HepG2 (cell line): ENCODE measurements around the gene PDP2. TPM values are rescaled to one million over a fixed set of nuclear protein-coding genes. Genes with fewer than 3 reads are reported as not detected.

ENCODE experiments used
- ARNT2 ChIP-seq: sonication (generic); formaldehyde crosslinking; IDR thresholded peaks from 2 replicates; pipeline ENCODE4 v1.8.0; 2022; ENCODE audit warnings: mild to moderate bottlenecking, low read depth, missing genetic modification reagents, moderate library complexity
- CTCF ChIP-seq: sonication (generic); formaldehyde crosslinking; IDR thresholded peaks from 2 replicates; pipeline ENCODE4 v1.5.0; 2020; ENCODE audit warnings: mild to moderate bottlenecking, missing genetic modification reagents, moderate library complexity
- KDM1A ChIP-seq: IDR thresholded peaks from 2 replicates; pipeline ENCODE4 v1.6.1; 2016; ENCODE audit warnings: missing compliant biosample characterization
- MED8 ChIP-seq: sonication (generic); formaldehyde crosslinking; IDR thresholded peaks from 2 replicates; pipeline ENCODE4 v1.8.1; 2023; ENCODE audit warnings: mild to moderate bottlenecking, missing genetic modification reagents; ENCODE audit not compliant: insufficient replicate concordance
- MEIS2 ChIP-seq: sonication (generic); formaldehyde crosslinking; IDR thresholded peaks from 2 replicates; pipeline ENCODE4 v1.9.0; 2021; ENCODE audit warnings: mild to moderate bottlenecking, missing genetic modification reagents
- MXI1 ChIP-seq: IDR thresholded peaks from 3 replicates; pipeline ENCODE4 v1.6.1; 2012; ENCODE audit warnings: low read depth, low read length, inconsistent platforms, borderline replicate concordance
- NR2F6 ChIP-seq, 2 experiments: IDR thresholded peaks; 2 replicates each; pipeline ENCODE4 v1.6.1; 2016; ENCODE audit warnings: antibody characterized with exemption in 1 of 2, mild to moderate bottlenecking in 1 of 2
- PHF5A ChIP-seq: IDR thresholded peaks from one replicate; pipeline ENCODE4 v1.6.1; 2018; ENCODE audit warnings: low read depth, missing genetic modification reagents; ENCODE audit not compliant: unreplicated experiment
- SALL1 ChIP-seq: sonication (generic); formaldehyde crosslinking; IDR thresholded peaks from 2 replicates; pipeline ENCODE4 v1.8.0; 2022; ENCODE audit warnings: mild to moderate bottlenecking, missing genetic modification reagents
- SIN3A ChIP-seq: IDR thresholded peaks from 2 replicates; pipeline ENCODE4 v1.6.1; 2011; ENCODE audit warnings: low read depth, mild to moderate bottlenecking, control low read depth, low read length, borderline replicate concordance
- TEAD2 ChIP-seq: sonication (generic); formaldehyde crosslinking; IDR thresholded peaks from 2 replicates; pipeline ENCODE4 v1.9.0; 2021; ENCODE audit warnings: missing genetic modification reagents
- ZBTB21 ChIP-seq: sonication (generic); formaldehyde crosslinking; IDR thresholded peaks from 2 replicates; pipeline ENCODE4 v1.4.0; 2020; ENCODE audit warnings: missing genetic modification reagents
- ZNF10 ChIP-seq: sonication (generic); formaldehyde crosslinking; IDR thresholded peaks from 2 replicates; pipeline ENCODE4 v1.4.0; 2020; ENCODE audit warnings: mild to moderate bottlenecking, low read depth, missing genetic modification reagents, borderline replicate concordance
- ZNF256 ChIP-seq: sonication (generic); formaldehyde crosslinking; conservative IDR thresholded peaks from 2 replicates; pipeline ENCODE4 v1.4.0; 2020; ENCODE audit warnings: missing genetic modification reagents
- ZNF33B ChIP-seq: sonication (generic); formaldehyde crosslinking; IDR thresholded peaks from 2 replicates; pipeline ENCODE4 v1.5.1; 2020; ENCODE audit warnings: mild to moderate bottlenecking, missing genetic modification reagents
- ZNF691 ChIP-seq: sonication (generic); formaldehyde crosslinking; IDR thresholded peaks from 2 replicates; pipeline ENCODE4 v1.4.0; 2020; ENCODE audit warnings: missing genetic modification reagents, low read depth, mild to moderate bottlenecking, borderline replicate concordance
- ZNF7 ChIP-seq: IDR thresholded peaks from 2 replicates; pipeline ENCODE4 v1.6.1; 2016; ENCODE audit warnings: missing biosample characterization, missing genetic modification reagents
- ZNF710 ChIP-seq: sonication (generic); formaldehyde crosslinking; IDR thresholded peaks from 2 replicates; pipeline ENCODE4 v1.5.0; 2020; ENCODE audit warnings: mild to moderate bottlenecking, missing genetic modification reagents, borderline replicate concordance
- ZNF747 ChIP-seq: sonication (generic); formaldehyde crosslinking; IDR thresholded peaks from 2 replicates; pipeline ENCODE4 v1.8.1; 2023; ENCODE audit warnings: missing genetic modification reagents, mild to moderate bottlenecking, borderline replicate concordance
- ZNF816 ChIP-seq: sonication (generic); formaldehyde crosslinking; IDR thresholded peaks from 2 replicates; pipeline ENCODE4 v1.8.0; 2022; ENCODE audit warnings: missing genetic modification reagents, mild to moderate bottlenecking, borderline replicate concordance
- polyA plus RNA-seq, 8 experiments: library from polyadenylated mRNA; depleted of rRNA in 3 of 8; stranded (reverse) in 7 of 8; unstranded in 1 of 8; fragments of >200 nt; fragmentation: Illumina TruSeq in 4 of 8; extraction: Trizol in 4 of 8; gene quantifications; 2 replicates each; pipeline versions ENCODE4 v1.2.1 to v1.2.3, GENCODE V29; 2011 to 2016; ENCODE audit warnings: low read depth in 4 of 8, missing spikeins in 1 of 8, mixed read lengths in 1 of 8; ENCODE audit not compliant: insufficient read depth in 1 of 8
- total RNA-seq, 5 experiments: library from RNA; depleted of rRNA; stranded (reverse); fragments of >200 nt; fragmentation: Illumina TruSeq; extraction: Trizol; gene quantifications; 2 replicates each; pipeline ENCODE4 v1.2.3, GENCODE V29; 2016; ENCODE audit warnings: low read depth in 1 of 5
- TF ChIP-seq, protein P1 (sequence below): IDR thresholded peaks from 2 replicates; pipeline ENCODE4 v1.6.1; 2012; ENCODE audit warnings: low read length, improper control_type of control experiment
- TF ChIP-seq, protein P2 (sequence below): IDR thresholded peaks from 2 replicates; pipeline ENCODE4 v1.6.1; 2012; ENCODE audit warnings: inconsistent platforms

Gene PDP2
- total and polyA plus RNA-seq, 2 of the 13 experiments (the other 11 are each of a cell fraction or from before 2014, with no cell fraction given), result 12.8 to 15.8 TPM

DNA sequence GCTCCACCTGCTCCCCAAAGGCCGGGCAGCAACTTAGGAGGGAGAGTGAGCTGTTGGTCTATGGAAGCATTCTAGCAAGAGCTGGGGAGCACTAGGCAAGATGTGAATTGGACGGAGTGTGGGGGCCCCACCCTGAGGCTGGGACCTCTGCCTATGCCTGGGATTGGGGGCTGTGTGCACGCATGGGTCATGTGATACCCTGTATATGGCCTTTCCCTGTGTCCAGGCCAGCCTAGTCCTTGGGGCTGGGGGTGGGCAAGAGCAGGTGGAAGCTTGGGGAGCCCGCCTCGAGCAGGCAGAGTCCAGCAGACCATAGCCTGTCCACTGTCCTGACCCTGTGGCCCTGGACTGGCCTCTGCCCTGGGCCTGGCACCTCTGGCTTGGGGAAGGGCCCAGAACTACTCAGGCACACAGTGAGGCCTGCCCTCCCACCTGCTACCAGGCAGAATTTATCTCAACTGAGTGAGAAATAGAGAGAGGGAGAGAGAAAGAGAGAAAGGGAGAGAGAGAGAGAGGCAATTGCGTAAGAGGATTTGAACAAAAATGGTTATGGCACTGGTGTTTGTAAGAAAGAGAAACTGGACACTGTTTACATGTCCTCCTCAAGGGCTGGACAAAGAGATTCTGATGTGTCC is 19.1 kb downstream of the PDP2 start (continued):
- TF ChIP-seq NR2F6 (IDR thresholded peaks at IDR 0.05), result peak; percentile 27; the same call in 1 of the 2 replicates
- TF ChIP-seq NR2F6 (CRISPR knock-in tag; IDR thresholded peaks at IDR 0.05), result peak; percentile 67
- TF ChIP-seq ZNF10, result no peak
- 0 out of 2 replicates have a peak, but pooled peaks have one; percentile 23 for TF ChIP-seq SALL1 (CRISPR knock-in tag)
- 0 out of 3 replicates have a peak, but pooled peaks have one; percentile 33 for TF ChIP-seq MXI1
- no peak for TF ChIP-seq ZBTB21
- TF ChIP-seq, protein P1, sequence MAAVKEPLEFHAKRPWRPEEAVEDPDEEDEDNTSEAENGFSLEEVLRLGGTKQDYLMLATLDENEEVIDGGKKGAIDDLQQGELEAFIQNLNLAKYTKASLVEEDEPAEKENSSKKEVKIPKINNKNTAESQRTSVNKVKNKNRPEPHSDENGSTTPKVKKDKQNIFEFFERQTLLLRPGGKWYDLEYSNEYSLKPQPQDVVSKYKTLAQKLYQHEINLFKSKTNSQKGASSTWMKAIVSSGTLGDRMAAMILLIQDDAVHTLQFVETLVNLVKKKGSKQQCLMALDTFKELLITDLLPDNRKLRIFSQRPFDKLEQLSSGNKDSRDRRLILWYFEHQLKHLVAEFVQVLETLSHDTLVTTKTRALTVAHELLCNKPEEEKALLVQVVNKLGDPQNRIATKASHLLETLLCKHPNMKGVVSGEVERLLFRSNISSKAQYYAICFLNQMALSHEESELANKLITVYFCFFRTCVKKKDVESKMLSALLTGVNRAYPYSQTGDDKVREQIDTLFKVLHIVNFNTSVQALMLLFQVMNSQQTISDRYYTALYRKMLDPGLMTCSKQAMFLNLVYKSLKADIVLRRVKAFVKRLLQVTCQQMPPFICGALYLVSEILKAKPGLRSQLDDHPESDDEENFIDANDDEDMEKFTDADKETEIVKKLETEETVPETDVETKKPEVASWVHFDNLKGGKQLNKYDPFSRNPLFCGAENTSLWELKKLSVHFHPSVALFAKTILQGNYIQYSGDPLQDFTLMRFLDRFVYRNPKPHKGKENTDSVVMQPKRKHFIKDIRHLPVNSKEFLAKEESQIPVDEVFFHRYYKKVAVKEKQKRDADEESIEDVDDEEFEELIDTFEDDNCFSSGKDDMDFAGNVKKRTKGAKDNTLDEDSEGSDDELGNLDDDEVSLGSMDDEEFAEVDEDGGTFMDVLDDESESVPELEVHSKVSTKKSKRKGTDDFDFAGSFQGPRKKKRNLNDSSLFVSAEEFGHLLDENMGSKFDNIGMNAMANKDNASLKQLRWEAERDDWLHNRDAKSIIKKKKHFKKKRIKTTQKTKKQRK, result no peak
- TF ChIP-seq PHF5A (CRISPR knock-in tag), result peak; percentile 53
- 0 out of 2 replicates have a peak, but pooled peaks have one; percentile 41 for TF ChIP-seq ZNF691 (CRISPR knock-in tag)
- no peak for TF ChIP-seq ZNF7 (CRISPR knock-in tag)
- TF ChIP-seq ARNT2 (CRISPR knock-in tag), result no peak
- no peak for TF ChIP-seq ZNF816 (CRISPR knock-in tag)
- TF ChIP-seq, protein P2, sequence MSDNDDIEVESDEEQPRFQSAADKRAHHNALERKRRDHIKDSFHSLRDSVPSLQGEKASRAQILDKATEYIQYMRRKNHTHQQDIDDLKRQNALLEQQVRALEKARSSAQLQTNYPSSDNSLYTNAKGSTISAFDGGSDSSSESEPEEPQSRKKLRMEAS, result no peak
- peak; percentile 98 for TF ChIP-seq ZNF710 (CRISPR knock-in tag)
- TF ChIP-seq ZNF33B (CRISPR knock-in tag), result 0 out of 2 replicates have a peak, but pooled peaks have one; percentile 25
- TF ChIP-seq ZNF747, result peak; percentile 38; the same call in 1 of the 2 replicates
- no peak for TF ChIP-seq TEAD2 (CRISPR knock-in tag)
- no peak for TF ChIP-seq SIN3A
- TF ChIP-seq MED8 (CRISPR knock-in tag), result no peak
- TF ChIP-seq ZNF256 (CRISPR knock-in tag), result no peak
- 0 out of 2 replicates have a peak, but pooled peaks have one; percentile 19 for TF ChIP-seq CTCF (CRISPR knock-in tag)
- no peak for TF ChIP-seq MEIS2
- TF ChIP-seq KDM1A (CRISPR knock-in tag), result no peak
